HCT116 (cell line): ENCODE results near the gene SHISAL1. TPM values are rescaled to one million over a fixed set of nuclear protein-coding genes. Genes with fewer than 3 reads are reported as not detected.

Experiments
- ATAC-seq: fragments of 200-7000 bp; cut with Tn5 transposase; 2 replicates; pipeline ENCODE4 v1.9.1; 2020; ENCODE audit warnings: mild to moderate bottlenecking, moderate library complexity
- BruUV-seq: library from RNA; stranded (reverse); fragments of 400-500 nt; replicated peaks from 2 replicates; lab custom pipeline; 2021; lab: Mats Ljungman, UMichigan
- CTCF ChIA-PET: fragments of 300-600 bp; sonication (Branson Sonifier 250); formaldehyde crosslinking; loops from one replicate; lab custom pipeline; 2021; ENCODE audit warnings: antibody characterized with exemption; lab: Charles Lee
- POLR2A ChIA-PET: fragments of 300-600, 350-600 bp; sonication (Branson Sonifier 250); formaldehyde crosslinking; loops from one replicate; lab custom pipeline; 2021; ENCODE audit warnings: antibody characterized with exemption; lab: Charles Lee
- RAD21 ChIA-PET, 2 experiments: fragments of 300-600 bp; sonication (Branson Sonifier 250); formaldehyde crosslinking; loops; one replicate each; lab custom pipeline; 2023; ENCODE audit warnings: low total read pairs in 2 of 2; ENCODE audit not compliant: uncharacterized antibody in 2 of 2, unreplicated experiment in 2 of 2, low non-redundant PET in 1 of 2; lab: Charles Lee
- DNase-seq: peaks from one replicate; pipeline ENCODE4 v3.0.0-alpha.2; 2010; ENCODE audit warnings: low read depth, low spot score
- H2AFZ ChIP-seq: fragments of 200-600 bp; shearing (Covaris generic), sonication (generic); 2 replicates; pipeline ENCODE4 v1.6.1; 2017; ENCODE audit warnings: low read depth, mixed run types, mixed read lengths, antibody characterized with exemption, low read length; ENCODE audit not compliant: poor library complexity, severe bottlenecking
- H3K27ac ChIP-seq: 2 replicates; pipeline ENCODE4 v1.5.1; 2012; ENCODE audit warnings: low read depth, low read length
- H3K27me3 ChIP-seq: fragments of 200-600 bp; sonication (generic); 2 replicates; pipeline ENCODE4 v1.6.1; 2016; ENCODE audit warnings: mixed run types, low read length, mixed read lengths; ENCODE audit not compliant: insufficient read depth
- H3K36me3 ChIP-seq, 2 experiments: fragments of 200-500 bp in 1 of 2; fragments of 200-600 bp in 1 of 2; sonication (Bioruptor generic) in 1 of 2; sonication (generic) in 1 of 2; 2 replicates each; pipeline versions ENCODE4 v1.5.1 to v1.6.1; 2014 to 2016; ENCODE audit warnings: low read length in 2 of 2, inconsistent platforms in 1 of 2, mixed read lengths in 1 of 2, mixed run types in 1 of 2; ENCODE audit not compliant: insufficient read depth in 2 of 2, control insufficient read depth in 1 of 2
- H3K4me1 ChIP-seq, 2 experiments: fragments of 200-600 bp in 1 of 2; sonication (generic) in 1 of 2; 2 replicates each; pipeline versions ENCODE4 v1.5.1 to v1.6.1; 2012 to 2017; ENCODE audit warnings: low read length in 2 of 2, inconsistent platforms in 1 of 2, mild to moderate bottlenecking in 1 of 2, mixed read lengths in 1 of 2, mixed run types in 1 of 2, moderate library complexity in 1 of 2; ENCODE audit not compliant: insufficient read depth in 2 of 2, control insufficient read depth in 1 of 2
- H3K4me2 ChIP-seq: fragments of 200-600 bp; sonication (generic); 2 replicates; pipeline ENCODE4 v1.6.1; 2017; ENCODE audit warnings: mixed run types, low read length, mixed read lengths
- H3K4me3 ChIP-seq, 2 experiments: fragments of 200-600 bp in 1 of 2; sonication (generic) in 1 of 2; replicated peaks in 1 of 2; 2 replicates each; pipeline ENCODE4 v1.5.1; 2011 to 2016; ENCODE audit warnings: low read length in 2 of 2, control low read depth in 1 of 2, low read depth in 1 of 2, mild to moderate bottlenecking in 1 of 2, mixed read lengths in 1 of 2, mixed run types in 1 of 2
- H3K79me2 ChIP-seq: fragments of 200-600 bp; sonication (generic); 2 replicates; pipeline ENCODE4 v1.6.1; 2017; ENCODE audit warnings: mild to moderate bottlenecking, mixed run types, low read length, moderate library complexity, mixed read lengths; ENCODE audit not compliant: insufficient read depth
- H3K9ac ChIP-seq: fragments of 200-600 bp; sonication (generic); 2 replicates; pipeline ENCODE4 v1.6.1; 2016; ENCODE audit warnings: low read length, mixed read lengths
- H3K9me2 ChIP-seq: fragments of 200-600 bp; sonication (generic), shearing (Covaris generic); 2 replicates; pipeline ENCODE4 v1.6.1; 2017; ENCODE audit warnings: mixed run types, mild to moderate bottlenecking, moderate library complexity; ENCODE audit not compliant: insufficient read depth
- H3K9me3 ChIP-seq, 2 experiments: fragments of 200-500 bp in 1 of 2; fragments of 200-600 bp in 1 of 2; sonication (Bioruptor generic) in 1 of 2; sonication (generic) in 1 of 2; 2 replicates each; pipeline ENCODE4 v1.6.1; 2014 to 2017; ENCODE audit warnings: low read length in 2 of 2, mixed read lengths in 2 of 2, inconsistent platforms in 1 of 2, low read depth in 1 of 2, mild to moderate bottlenecking in 1 of 2, mixed run types in 1 of 2, moderate library complexity in 1 of 2; ENCODE audit not compliant: control insufficient read depth in 1 of 2, insufficient read depth in 1 of 2
- H4K20me1 ChIP-seq: fragments of 200-600 bp; sonication (generic), shearing (Covaris generic); 2 replicates; pipeline ENCODE4 v1.6.1; 2017; ENCODE audit warnings: mixed run types, mild to moderate bottlenecking, moderate library complexity; ENCODE audit not compliant: insufficient read depth
- CBX3 ChIP-seq: IDR thresholded peaks from 2 replicates; pipeline ENCODE4 v1.6.1; 2012; ENCODE audit warnings: low read depth
- YY1 ChIP-seq: IDR thresholded peaks from 2 replicates; pipeline ENCODE4 v1.6.1; 2011; ENCODE audit warnings: low read length, low read depth, moderate library complexity, mild to moderate bottlenecking; ENCODE audit not compliant: insufficient replicate concordance; ENCODE audit errors: extremely low read depth
- ZFX ChIP-seq: fragments of 450-650 bp; IDR thresholded peaks from 2 replicates; pipeline ENCODE4 v1.6.1; 2017
- intact Hi-C: fragments of 100-400 bp; cut with micrococcal nuclease; formaldehyde crosslinking; loops from 2 replicates; pipeline ENCODE4 v1.10.0; 2022
- total RNA-seq: library from RNA; stranded (reverse); gene quantifications from one replicate; pipeline ENCODE4 v1.2.1, GENCODE V29; 2021; ENCODE audit not compliant: unreplicated experiment
- TF ChIP-seq, protein P1 (sequence below): IDR thresholded peaks from 2 replicates; pipeline ENCODE4 v1.6.1; 2012
- TF ChIP-seq, protein P2 (sequence below): IDR thresholded peaks from 2 replicates; pipeline ENCODE4 v1.6.1; 2011; ENCODE audit warnings: mild to moderate bottlenecking, low read length, moderate library complexity; ENCODE audit not compliant: insufficient replicate concordance; ENCODE audit errors: extremely low read depth
- TF ChIP-seq, protein P3 (sequence below): IDR thresholded peaks from 2 replicates; pipeline ENCODE4 v1.6.1; 2012; ENCODE audit warnings: low read depth

The SHISAL1 gene
- total RNA-seq, 1 experiment from 2014 or later, result not detected

DNA sequence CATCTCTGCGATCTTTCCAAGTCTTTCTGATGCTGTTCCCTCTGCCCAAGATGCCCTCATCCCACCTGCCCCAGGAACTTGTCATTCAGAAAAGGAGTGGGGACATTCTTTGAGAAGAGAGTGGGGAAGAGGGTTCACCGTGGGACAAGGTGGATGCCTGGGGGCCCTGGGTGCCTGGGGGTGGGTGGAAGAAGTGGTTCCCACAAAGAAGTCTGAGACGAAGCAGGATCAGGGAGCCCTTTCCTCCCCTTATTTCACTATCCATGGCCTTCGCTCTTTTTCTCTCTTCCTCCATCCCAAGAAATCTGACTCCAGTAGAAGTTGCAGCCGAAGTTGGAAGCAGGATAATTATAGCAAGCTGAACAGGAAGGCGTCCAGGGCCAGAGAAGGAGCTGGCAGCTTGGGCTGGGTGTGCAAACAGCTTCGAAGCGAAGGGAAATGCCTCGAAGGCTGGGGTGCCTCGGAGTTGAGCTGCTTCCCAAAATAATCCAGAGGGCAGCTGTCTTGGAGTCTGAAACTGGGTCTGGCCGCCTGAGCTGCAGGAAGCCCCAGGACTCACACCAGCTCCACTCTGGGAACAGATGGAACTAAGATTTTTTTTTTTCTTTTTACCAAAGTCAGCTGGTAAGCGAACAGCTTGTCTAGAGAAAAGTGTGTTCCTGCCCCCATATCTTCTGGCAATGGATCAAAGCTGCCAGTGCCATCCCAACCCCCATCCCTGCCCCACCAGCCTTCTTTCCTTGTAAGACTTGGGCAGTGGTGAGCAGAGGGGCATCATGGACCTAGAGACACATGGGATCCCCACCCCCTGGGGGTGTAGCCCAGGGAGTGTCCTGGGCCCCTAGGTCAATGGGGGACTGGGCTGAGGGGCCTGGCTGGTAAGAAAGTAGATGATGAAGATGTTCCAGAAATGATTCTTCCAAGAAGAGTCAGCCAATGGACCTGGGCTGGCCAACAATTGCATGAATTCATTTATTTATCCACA lies 100.5 kb downstream of the SHISAL1 start:
- RAD21 ChIA-PET, result no interaction called here
- peaks cover 12% of the 10 kb centered on the region for H3K27me3 ChIP-seq
- ATAC-seq (no peak), DNase-seq (no peak)
- no peak overlapping the region for H3K27ac ChIP-seq
- CTCF ChIA-PET, result no interaction called here
- H2AFZ ChIP-seq, result no peak overlapping the region
- intact Hi-C loops, result no loop called here
- H3K4me2 ChIP-seq, result no peak overlapping the region
- TF ChIP-seq, protein P1, sequence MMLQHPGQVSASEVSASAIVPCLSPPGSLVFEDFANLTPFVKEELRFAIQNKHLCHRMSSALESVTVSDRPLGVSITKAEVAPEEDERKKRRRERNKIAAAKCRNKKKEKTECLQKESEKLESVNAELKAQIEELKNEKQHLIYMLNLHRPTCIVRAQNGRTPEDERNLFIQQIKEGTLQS, result no peak
- no peak for TF ChIP-seq YY1
- TF ChIP-seq, protein P2, sequence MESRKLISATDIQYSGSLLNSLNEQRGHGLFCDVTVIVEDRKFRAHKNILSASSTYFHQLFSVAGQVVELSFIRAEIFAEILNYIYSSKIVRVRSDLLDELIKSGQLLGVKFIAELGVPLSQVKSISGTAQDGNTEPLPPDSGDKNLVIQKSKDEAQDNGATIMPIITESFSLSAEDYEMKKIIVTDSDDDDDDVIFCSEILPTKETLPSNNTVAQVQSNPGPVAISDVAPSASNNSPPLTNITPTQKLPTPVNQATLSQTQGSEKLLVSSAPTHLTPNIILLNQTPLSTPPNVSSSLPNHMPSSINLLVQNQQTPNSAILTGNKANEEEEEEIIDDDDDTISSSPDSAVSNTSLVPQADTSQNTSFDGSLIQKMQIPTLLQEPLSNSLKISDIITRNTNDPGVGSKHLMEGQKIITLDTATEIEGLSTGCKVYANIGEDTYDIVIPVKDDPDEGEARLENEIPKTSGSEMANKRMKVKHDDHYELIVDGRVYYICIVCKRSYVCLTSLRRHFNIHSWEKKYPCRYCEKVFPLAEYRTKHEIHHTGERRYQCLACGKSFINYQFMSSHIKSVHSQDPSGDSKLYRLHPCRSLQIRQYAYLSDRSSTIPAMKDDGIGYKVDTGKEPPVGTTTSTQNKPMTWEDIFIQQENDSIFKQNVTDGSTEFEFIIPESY, result no peak
- TF ChIP-seq CBX3, result no peak
- TF ChIP-seq, protein P3, sequence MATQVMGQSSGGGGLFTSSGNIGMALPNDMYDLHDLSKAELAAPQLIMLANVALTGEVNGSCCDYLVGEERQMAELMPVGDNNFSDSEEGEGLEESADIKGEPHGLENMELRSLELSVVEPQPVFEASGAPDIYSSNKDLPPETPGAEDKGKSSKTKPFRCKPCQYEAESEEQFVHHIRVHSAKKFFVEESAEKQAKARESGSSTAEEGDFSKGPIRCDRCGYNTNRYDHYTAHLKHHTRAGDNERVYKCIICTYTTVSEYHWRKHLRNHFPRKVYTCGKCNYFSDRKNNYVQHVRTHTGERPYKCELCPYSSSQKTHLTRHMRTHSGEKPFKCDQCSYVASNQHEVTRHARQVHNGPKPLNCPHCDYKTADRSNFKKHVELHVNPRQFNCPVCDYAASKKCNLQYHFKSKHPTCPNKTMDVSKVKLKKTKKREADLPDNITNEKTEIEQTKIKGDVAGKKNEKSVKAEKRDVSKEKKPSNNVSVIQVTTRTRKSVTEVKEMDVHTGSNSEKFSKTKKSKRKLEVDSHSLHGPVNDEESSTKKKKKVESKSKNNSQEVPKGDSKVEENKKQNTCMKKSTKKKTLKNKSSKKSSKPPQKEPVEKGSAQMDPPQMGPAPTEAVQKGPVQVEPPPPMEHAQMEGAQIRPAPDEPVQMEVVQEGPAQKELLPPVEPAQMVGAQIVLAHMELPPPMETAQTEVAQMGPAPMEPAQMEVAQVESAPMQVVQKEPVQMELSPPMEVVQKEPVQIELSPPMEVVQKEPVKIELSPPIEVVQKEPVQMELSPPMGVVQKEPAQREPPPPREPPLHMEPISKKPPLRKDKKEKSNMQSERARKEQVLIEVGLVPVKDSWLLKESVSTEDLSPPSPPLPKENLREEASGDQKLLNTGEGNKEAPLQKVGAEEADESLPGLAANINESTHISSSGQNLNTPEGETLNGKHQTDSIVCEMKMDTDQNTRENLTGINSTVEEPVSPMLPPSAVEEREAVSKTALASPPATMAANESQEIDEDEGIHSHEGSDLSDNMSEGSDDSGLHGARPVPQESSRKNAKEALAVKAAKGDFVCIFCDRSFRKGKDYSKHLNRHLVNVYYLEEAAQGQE, result no peak
- no peak for TF ChIP-seq ZFX
- no peak overlapping the region for H3K4me3 ChIP-seq
- POLR2A ChIA-PET, result no interaction called here
- H3K79me2 ChIP-seq, result no peaks in the 10 kb centered on the region
- H3K9me2 ChIP-seq, result no peaks in the 10 kb centered on the region
- H4K20me1 ChIP-seq, result no peaks in the 10 kb centered on the region
- no peak overlapping the region for H3K9ac ChIP-seq
- H3K36me3 ChIP-seq, result no peaks in the 10 kb centered on the region
- peaks cover 0 to 6% of the 10 kb centered on the region in 2 experiments; a peak in 1 of 4 replicates for H3K9me3 ChIP-seq
- no TSS peak for BruUV-seq
- H3K4me1 ChIP-seq, result no peaks in the 10 kb centered on the region
